HG03469 (cell line): Measurements from ENCODE around the gene FKBP10.
A peak's percentile ranks its signal among the peaks of the same experiment; 100 is the strongest.

Source experiments
- ATAC-seq: cut with Tn5 transposase; IDR thresholded peaks from one replicate; pipeline ENCODE4 v1.9.1; 2021; ENCODE audit warnings: mild to moderate bottlenecking, moderate library complexity, moderate number of reproducible peaks; ENCODE audit not compliant: unreplicated experiment

FKBP10 gene

DNA sequence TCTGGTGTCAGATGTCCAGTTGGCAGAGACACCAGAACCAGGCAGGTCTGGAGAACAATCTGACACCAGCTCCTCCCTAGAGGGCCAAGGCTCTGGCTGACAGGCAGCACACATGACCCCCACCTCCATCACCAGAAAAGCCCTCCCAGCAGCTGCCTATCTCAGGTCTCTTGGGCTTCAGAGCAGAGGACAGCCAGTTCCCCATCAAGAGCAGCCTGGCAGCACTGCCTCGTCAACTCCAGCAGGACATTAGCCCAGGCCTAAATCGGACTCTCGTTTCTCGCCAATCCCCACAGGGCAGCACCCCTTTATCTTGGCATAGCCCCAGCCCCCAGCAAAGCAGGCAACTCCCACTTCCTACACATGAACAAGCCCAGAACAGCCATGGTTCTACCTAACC lies 30.7 kb upstream of the FKBP10 start:
- no peak for ATAC-seq

DNA sequence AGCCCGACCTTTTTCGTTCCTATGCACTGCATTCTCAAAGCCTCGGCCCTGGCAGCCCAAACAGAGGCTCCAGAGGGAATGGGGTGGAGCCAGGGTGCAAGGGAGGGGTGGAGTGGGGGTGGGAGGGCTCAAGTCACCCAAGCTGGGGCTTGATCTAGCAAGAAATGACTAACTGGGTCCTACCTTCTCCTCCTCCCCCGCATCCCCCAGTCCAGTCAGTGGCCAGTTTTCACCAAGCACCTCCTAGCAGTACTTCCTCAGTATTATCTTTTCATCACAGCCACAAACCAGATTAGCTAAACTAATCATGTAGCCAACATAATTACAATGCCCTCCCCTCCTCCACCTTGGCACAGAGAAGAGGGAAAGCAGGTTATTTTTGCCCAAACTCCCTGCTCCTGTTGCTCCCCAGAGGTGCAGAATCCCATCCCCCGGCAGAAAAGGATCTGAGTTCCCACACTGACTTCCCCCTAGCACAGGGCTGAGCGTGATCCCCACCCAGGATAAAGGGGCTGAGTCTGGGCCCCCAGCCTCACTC lies 28.5 kb upstream of the FKBP10 start:
- no peak for ATAC-seq

DNA sequence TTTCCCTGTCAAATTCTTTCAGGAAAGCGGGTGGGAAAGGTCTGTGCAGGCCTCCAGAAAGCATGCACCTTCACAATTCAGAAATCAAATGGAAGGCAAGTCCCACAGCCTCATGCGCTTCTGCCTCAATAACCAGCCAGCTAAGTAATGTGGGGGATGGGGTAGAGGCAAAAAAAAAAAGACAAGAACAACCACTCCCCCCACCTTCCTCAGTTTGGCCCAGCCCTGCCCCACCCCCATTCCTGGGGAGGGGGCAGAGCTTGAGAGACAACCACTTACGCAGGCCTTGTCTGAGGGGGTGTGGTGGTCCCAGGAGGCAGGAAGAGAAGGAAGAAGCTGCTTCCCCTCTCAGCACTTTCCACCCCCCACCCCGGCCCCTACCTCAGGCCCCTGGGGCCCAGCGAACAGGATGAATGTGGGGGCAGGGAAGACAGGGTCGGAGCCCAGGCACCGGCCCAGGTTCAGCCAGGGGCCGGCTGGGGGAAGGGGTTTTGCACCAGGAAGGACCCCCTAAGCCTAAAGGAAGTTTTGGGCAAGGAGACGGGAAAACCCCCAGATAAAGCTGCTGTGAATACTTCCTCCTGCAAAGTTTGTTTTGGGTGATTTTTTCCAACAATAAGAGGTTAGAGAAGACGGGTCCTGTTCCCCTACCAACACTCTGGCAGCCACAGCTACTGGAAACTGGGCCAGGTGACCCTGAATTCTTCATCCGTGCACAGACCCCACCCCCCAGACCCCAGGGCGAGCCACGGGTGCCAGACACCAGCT lies 27.5 kb upstream of the FKBP10 start:
- no peak for ATAC-seq

DNA sequence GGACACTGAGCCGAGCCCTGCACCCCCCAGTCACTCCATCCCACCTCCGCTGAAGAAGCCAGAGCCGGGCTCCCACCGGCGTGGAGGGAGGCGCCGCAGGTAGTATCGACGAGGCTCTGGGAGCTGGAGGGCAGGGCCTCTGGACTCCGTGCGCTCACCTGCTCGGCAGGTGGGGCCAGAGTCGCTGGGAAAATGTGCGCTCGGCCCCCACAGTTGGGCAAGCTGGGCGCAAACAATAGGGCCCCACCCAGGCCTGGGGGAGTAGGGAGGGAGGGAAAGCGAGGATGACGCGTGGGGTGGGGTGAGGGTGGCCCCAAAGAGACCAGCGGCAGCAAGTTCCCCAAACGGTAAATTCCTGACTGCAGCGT lies 27.0 kb upstream of the FKBP10 start:
- no peak for ATAC-seq

DNA sequence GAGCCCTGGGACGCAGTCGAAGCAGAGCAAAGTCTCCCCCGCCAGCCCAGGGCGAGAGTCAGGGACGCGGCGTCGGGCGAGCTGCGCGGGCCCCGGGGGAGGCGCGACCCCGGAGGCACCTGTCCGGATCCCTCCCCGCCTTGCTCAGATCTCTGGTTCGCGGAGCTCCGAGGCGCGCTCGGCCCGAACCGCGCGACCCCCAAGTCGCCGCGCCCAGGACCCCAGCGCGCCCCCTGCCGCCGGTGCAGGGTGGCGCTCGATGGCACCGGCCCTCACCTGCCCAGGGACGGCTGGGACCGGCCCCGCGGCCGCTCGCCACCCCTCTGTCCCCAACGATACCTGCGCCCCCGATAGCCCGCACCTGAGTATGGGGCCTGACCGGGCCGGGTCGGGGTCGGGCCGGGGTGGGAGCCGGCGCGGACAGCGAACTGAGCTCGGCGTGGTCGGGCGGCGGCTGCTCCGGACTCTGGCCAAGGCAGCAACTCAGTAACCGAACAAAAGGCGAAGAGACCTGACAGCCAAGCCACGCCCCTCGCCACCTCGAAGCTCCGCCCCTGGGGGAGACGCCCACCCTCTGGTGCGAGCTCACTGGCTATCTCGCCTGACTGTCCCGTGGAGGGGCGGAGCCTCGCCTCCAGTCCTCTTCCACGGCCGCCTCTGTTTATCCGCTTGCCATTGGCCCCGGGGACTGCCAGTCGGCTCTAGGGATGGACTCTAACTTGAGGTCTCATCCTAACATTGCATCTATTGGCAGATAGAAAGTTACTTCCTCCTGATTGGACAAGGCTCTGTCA lies 26.4 kb upstream of the FKBP10 start, which contains the start of gene JUP:
Gene JUP (minus strand): TSS at position 485 of the 794 bp plus-strand sequence. CDS start 14,857 bp downstream, outside the sequence.
- ATAC-seq: peak; percentile 72

DNA sequence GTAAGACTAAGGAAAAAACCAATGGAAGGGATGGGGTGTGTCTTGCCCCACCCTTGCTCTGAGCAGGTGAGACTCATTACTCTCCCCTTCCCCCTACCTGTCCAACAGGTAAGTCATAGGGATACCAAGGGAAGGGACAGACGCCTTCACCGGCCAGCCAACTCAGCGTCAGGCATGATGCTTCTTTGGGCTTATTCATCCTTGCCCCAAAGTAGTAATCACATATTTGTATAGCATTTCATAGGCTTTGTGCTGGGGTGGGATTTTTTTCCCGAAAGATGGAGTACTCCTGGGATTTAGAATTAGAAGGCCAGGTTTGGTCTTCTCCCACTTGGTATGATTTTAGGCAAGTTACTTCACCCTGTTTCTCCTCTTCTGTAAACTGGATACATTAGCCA lies 25.8 kb upstream of the FKBP10 start:
- ATAC-seq: no peak

DNA sequence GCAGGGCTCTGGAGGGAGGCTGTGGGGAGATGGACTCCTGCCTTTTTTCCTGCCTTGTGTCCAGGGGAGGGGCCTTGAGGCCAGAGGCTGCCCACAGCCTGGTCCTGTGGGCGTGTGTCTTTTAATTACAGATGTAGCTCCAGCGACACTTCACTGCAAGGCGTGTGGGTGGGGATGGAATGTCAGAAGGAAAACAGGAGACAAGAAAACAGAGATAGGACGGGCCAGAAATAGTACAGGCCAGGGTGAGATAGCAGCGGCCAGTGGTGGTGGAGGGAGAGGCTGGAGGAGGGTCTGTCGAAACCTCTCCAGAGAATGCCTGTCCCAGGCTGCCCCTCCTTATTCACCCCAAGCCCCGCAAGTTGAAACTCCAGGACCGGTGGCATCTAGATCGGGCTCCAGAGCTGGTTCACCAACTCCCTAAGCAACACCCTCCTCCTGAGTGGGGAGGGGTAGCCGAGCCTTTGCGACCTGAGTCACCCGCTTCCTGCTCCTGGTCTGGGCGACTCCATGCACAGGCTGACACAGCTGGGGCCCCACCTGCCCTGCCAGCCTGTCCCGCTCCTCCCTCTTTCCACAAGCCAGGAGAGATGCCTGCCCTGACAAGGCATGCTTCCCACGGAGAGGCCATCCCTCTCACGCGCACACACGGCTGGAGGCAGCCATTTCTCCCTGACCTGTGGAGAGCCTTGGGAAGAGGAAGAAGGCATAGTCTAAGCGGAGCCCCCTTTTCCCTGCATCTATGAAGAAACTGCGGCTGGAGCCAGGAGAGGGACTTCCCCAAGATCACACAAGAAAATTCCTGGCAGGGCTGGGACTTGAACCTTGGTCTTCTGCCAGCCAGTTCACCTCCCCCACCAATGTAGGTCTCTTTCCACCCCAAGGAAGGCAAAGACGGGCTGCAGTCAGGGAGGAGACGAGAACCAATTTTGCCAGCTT lies 19.7 kb upstream of the FKBP10 start:
- ATAC-seq: no peak

DNA sequence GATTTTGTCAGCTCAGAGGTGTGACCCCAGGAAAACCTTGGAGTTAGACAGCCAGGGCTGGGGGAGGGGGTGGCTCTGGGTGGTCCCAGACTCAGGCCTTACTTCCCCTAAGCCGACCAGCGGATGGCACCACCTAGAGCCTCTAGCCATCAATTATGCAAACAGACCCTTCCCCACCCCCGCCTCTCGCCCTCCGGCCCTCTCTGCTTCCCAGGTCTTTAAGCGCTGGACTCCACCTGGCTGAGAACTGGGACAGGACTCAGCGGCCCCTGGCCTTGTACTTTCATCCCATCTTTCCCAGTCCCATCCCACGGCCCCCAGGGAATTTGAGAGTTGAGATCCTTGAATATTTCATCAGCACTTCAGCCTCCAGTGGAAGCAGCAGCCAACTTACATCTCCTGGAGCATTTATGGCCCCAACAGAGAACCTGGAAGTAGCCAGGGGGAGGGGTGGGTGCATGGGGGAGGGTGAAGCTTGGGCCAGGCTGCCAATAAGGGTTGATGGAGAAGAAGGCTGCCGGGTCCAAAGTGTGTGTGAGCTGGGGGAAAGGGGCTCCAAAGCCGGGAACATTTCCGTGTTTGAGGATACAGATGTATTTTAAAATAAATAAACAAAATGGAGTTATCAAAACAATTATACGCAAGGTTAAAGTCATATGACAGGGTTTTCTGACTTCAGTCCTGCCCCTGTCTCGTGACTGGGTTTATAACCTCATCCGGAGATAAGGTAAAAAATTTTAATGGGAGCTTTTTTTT lies 18.8 kb upstream of the FKBP10 start:
- no peak for ATAC-seq

DNA sequence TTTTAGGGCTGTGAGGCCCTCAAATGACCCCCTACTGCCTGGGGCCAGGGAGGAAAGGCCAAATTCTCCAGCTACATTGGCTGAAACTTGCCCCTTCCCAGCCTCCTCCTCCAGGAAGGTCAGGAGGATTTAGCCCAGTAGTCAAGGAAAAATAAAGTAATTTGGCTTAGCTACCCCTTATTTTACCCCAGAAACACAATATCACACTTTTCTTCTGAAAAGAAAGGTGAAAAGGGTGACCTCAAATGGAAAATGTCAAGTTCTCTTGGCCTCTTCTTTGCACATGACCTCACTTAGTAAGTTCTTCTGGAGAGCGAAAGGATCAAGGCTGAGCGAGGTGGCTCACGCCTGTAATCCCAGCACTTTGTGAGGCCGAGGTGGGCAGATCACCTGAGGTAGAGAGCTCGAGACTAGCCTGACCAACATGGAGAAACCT lies 18.2 kb upstream of the FKBP10 start:
- ATAC-seq: no peak

DNA sequence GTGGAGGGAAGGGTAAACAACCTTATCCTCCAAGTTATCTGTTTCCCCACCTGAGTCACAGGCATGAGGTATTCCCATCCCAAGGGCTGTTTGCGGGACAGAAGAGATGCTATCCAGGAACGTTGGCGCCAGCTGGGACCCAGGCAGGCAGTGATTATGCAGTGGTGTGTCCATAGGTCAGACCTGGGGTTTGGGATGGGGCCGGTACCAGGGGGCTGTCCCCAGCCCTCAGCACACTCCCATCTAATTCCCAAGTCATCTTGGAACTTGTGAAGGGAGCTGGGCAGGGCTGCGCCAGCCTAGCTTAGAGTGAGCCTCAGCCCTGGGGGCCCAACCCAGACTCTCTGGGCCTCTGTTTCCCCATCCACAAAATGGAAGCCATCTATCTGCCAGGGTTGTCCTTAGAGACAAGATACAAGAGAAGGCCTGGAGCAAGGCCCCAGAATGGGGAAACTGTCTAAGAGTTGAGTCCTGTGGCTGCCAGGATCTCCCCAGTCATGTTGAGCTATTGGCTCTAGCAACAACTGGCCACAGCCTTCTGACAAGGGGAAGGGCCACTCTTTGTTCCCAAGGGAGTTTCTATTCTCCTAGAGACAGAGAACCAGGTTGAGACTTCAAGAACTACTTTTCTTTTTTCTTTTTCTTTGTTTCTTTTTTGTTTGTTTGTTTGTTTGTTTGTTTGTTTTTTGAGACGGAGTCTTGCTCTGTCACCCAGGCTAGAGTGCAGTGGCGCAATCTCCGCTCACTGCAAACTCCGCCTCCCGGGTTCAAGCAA lies 16.5 kb upstream of the FKBP10 start:
- ATAC-seq: no peak

DNA sequence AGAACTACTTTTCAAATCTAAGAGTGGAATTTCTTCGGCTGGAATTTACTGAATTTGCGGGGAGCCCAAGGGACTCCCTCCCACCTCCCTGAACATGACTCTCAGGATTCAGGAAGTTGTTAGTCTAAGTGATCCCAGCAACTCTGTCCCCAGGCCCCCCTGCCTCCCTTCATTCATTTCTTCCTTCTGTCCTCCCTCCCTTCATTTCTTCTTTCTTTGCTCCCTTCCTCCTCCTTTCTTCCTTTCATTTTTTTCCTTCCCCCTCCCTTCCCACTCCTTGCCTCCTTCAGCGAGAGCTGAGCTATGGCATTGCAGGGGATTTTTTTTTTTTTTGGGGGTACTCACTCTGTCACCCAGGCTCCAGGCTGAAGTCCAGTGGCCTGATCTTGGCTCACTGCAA lies 15.4 kb upstream of the FKBP10 start:
- ATAC-seq: no peak

DNA sequence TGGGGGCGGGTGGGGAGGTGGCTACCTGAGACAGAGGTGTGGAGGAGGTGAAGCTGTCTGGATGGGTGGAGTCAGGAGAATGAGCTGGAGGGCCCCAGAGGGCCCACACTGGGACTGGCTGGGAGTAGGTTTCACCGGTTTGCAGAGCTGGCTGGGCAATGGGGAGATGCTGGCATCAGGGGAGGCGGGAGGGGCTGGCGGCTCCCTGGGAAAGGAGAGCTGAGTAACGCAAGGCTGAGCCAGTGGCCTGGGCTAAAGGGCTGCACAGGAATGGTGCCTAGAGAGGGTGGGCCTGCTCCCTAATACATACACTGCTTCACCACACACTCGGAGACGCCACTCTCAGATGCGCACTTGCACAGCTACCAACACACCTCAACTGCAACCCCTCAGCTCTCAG lies 13.4 kb upstream of the FKBP10 start:
- ATAC-seq: no peak

DNA sequence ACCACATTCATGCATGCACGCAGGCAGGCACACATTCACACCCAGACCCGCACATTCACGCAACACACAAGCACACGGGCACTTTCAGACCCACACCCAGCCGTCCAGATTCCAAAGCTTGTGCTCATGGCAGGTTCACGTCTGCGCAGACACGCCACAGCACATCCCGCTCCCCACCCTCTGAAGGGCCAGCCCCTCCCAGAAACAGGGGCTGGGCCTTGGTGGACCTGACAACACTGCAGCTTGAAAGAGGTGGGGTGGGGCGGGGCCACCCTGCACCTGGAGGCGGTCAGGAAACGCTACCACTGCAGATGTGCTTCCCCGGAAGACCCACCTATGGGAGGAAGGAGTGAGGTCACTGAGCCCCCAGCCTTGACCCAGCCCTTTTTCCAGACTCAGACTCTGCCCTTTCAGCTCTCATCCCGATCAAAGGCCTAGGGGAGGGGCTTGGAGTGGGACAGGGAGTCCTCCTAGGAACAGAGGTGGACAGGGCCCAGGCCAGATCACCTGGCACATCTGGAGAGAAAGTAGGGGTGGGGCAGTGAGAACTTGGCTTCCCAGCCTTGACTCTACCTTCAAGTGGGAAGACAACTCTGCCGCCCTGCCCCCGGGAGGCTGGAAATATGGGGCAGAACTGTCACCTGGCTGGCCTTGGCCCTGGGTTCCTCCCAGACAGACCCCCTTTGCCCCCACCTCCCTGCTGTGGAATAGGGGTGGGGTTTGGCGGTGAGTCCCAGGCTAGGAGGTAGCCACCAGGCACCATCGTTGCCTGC lies 12.0 kb upstream of the FKBP10 start:
- no peak for ATAC-seq

DNA sequence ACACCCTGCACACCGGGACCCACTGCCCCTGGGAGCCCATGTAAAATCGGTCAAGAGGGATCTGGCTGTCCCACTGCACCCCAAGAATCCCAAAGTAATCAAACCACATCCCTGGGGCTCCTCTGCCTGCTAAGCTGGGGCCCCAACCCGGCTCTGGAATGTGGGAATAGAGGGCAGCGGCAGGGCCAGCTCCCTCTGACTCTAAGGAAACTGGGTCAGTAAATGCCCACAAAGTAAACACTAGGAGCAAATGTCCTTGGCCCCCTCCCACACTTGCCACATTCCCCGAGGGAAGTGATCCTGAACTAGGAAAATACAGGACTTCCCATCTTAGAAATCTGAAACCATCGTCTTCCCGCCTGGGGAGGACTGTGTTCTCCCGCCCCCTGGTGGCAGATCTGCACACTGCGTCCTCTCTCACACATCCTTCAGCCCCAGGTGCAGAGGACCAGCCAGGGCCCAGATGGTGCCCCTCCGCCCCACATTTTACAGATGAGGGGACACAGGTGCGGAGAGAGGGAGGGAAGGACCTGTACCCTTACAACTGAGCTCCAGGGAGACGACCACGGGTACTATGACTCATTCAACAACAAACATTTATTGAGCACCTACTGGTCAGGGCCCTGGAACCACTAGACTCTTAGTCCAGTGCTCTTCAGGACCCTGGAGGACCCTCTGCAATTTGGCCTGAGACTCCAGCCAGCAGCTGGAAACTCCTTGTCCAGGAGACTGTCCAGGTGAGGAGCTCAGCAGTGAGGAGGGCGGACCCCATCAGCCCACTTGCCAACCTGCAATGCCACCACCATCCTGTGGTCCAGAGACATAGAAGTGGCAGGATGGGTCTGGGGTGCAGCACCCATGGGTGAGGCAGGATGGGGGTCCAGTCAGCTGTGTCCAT lies 11.2 kb upstream of the FKBP10 start:
- no peak for ATAC-seq

DNA sequence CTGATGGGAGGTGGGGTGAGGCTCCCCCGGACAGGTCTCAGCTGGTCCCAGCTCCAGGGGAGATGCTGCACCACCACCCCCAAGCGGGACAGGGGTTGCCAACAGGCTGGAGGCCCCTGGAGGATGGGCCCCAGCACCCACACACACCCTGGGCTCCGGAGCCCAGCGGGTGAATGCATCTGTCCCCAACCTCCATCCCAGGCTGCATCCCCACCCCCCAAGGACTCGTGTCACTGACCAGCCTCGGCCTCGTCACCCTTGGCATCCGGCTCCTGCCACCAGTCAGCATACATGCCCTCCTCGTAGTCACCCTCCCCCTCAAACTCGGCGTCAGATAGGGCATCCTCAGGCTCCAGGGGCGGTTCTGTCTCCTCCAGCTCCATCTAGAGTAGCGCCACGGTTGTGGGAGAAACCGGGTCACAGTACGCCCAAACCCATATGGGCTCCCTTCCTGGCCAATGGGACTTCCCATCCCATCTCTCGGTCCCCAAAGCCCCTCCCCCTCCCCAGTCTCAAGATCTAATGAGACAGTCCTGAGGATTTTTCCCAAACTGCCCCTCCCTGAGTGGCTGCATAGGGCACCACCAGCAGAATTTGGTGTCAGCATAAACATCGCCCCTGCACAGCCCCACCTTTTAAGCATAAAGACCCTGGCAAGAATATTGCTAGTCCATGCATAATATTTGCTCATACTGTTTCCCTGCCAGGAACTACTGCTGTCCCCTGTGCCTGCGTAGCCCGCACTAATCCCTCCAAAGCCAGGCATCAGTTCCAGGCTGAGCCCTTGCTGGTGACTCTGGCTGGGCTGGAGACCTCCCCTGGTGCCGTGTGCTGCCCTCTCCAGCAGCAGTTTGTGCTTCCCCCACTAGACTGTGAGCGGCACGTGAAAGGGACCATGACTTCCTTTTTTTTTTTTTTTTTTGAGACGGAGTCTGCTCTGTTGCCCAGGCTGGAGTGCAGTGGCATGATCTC lies 9.5 kb upstream of the FKBP10 start:
- no peak for ATAC-seq

DNA sequence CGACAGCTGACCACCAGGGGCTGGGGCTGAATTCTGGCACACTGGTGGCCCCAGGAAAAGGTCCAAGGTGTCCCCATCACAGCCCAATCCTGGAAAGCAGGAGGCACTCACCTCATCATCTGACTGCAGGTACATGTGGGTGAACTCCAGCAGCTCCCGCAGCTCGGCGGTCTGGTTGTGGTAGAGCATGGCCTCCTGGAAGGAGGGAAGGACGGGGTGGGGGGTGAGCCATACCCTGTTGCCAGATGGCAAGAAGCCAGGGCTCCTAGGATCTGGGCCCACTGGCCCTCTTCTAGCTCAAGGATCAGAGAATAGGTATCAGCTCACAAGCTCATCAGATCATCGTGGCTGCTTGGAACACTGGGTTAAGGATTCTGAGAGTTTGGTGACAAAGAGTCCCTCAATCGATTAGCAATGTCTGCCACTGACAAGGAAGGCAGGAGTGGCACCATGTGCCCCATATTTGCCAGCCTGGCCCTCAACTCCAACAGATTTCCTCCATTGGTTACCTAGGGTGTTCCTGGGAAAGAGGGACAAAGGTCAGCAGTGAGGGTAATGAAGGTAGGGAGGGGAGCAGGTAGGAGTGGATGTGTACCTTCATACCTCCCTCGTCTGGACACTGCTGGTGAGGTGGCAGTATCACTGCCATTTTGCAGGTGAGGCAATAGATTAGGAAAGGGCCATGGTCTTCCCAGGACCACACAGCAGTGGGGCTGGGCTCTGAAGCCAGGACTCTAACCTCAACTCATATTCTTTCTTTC lies 5.9 kb upstream of the FKBP10 start:
- ATAC-seq: no peak
